ENCODE data around the gene S100A10. TPM values are rescaled to one million over a fixed set of nuclear protein-coding genes. Genes with fewer than 3 reads are reported as not detected.

The S100A10 gene, protein sequence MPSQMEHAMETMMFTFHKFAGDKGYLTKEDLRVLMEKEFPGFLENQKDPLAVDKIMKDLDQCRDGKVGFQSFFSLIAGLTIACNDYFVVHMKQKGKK
- total RNA-seq = 103 and 186 TPM in 2 replicates

GRCh38 chr1:151993734-151994496 lies at the start of gene S100A10:
Gene S100A10, minus strand, starts transcription at chr1:151993859. Its CDS starts 7,629 bp downstream, at chr1:151986230.

DNA sequence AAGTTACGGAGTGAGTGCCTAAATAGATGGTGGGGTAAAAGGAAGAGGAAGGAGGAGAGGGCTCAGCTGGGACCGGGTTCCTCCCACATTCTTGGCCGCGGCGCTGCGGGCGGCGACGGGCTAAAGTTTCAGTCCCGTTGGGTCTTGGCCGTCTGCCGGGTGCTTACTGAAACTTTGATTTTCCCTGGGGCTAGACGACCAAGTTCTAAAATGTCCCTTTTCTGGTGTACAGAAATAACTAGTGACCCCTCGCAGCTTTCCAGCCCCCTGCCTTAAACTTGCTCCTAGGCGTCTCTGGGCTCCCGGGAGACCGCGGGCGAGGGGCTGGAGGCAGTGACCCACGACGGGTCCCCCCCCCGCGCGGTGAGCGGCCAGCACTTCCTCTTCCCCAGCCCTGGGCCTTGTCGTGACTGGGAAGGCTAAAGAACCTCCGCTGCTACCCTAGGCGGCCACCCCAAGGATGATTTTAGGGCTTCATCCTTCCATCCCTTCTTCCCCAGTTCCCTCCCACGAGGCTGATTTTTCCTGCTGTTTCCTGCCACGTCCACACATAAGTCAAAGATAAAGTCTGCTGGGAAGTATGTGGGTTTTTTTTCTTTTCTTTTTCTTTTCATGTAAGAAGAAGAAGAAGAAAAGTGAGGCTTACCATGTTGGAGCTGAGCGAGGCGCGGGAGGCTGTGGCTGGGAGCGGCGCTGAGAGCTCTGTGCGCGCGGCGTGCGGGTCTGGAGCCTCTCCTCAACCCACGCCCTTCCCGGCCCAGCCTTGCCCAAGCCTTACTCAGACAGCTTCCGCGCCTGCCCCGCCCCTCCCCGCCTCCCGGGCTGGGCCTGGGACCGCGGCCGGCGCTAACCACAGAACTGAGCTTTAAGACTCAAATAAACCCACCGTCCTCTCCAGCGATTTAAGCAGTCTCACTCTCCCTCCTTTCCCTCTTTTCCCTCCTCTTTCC lies 42.9 kb upstream of the S100A10 start, which contains the start of gene S100A11:
TSS of gene S100A11 (minus strand) at position 738 of the 950 bp plus-strand sequence. CDS start at position 649, 89 bp downstream.

Other genes starting within 250 kb of the S100A10 start
- gene MRPL9, start 230.4 kb downstream of the S100A10 start, total RNA-seq = 90.8 and 110 TPM in 2 replicates
- gene TDRKH, start 203.4 kb downstream of the S100A10 start, total RNA-seq = 0.95 and 1.0 TPM in 2 replicates
- not detected in 2 replicates for gene LINGO4, start 188.4 kb downstream of the S100A10 start, total RNA-seq
- gene RORC, start 162.1 kb downstream of the S100A10 start, total RNA-seq = not detected in 2 replicates
- gene C2CD4D, start 154.0 kb downstream of the S100A10 start, total RNA-seq = not detected in 2 replicates
- not detected in 2 replicates for gene THEM5, start 140.1 kb downstream of the S100A10 start, total RNA-seq
- 6.0 and 8.7 TPM in 2 replicates for gene THEM4, start 84.3 kb downstream of the S100A10 start, total RNA-seq
- 29.1 and 47.0 TPM in 2 replicates for gene S100A11, start 43.1 kb upstream of the S100A10 start, total RNA-seq
- not detected in 2 replicates for gene TCHHL1, start 95.2 kb upstream of the S100A10 start, total RNA-seq
- gene TCHH, start 121.6 kb upstream of the S100A10 start, total RNA-seq = 0.16 TPM in 1 of 2 replicates, not detected in the other
- not detected in 2 replicates for gene RPTN, start 165.4 kb upstream of the S100A10 start, total RNA-seq
- not detected in 2 replicates for gene HRNR, start 230.3 kb upstream of the S100A10 start, total RNA-seq

Data from bronchial smooth muscle cell (primary cell).